Stimulated activated CD8-positive, alpha-beta memory T cell treated with anti-CD3 and anti-CD28 coated beads, Interleukin-4, amount 100 ng/mL, for 48 hours (primary cell): Measurements from ENCODE around the gene FAM118A.
"Not testable (repeated sequence)": the region's sequence is repeated elsewhere in the genome, so short reads cannot be mapped to it uniquely, and the experiment has no call there.

Experiments used
- DNase-seq: peaks from one replicate; pipeline ENCODE4 v3.0.0-alpha.2; 2020

FAM118A gene

DNA sequence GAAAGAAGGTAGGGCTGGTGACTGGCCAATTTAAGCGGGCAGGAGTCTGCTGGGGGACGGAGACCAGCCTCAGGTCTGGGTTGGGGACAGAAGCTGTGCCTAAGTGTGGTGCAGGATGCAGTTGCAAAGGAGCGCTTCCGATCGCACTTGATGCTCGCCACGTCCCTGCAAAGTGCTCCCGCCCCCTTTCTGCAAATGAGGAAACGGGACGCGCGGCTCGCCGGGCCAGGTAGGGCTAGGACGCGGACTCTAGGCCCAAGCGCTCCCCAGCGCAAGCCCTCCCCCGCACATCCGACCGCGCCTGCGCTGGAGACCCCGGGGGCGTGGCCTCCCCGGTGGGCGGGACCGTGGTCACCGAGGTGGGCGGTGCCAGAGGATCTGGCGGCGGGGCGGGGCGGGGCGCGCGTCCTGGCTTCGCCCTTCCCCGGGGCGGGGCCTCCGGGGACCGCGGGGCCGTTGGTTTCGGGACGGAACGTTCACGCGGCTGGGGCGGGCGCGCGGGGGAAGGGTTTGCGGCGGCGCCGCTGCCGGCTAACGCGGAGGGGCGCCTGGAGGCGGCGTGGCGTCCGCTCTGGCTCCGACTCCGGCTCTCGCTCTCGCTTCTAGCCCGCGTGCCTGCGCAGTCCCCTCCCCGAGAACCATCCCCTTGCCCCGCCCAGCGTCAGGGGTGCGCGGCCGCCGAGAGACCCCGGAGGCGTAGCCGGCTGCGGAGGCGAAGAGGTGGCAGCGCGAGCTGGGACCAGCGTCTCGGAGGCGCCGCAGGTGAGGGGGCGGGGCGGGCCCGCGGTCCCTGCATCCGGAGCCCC is at the start of gene FAM118A:
FAM118A (plus strand) TSS at position 513 of the 806 bp plus-strand sequence. CDS start 12,446 bp downstream, outside the sequence.
- peak; percentile 99 for DNase-seq

DNA sequence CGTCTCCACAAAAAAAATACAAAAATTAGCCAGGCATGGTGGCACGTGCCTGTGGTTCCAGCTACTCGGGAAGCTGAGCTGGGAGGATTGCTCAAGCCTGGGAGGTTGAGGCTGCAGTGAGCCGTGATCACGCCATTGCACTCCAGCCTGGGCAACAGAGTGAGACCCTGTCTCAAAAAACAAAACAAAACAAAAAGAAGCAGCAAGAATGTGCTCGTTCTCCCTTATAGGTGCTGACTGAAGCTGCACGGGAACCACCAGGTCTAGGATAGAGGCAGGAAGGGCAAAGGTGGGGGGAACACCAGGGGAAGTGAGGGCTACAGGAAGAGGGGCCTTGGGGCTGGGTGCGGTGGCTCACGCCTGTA is 49.4 kb upstream of the FAM118A start:
- DNase-seq: not testable (repeated sequence)

DNA sequence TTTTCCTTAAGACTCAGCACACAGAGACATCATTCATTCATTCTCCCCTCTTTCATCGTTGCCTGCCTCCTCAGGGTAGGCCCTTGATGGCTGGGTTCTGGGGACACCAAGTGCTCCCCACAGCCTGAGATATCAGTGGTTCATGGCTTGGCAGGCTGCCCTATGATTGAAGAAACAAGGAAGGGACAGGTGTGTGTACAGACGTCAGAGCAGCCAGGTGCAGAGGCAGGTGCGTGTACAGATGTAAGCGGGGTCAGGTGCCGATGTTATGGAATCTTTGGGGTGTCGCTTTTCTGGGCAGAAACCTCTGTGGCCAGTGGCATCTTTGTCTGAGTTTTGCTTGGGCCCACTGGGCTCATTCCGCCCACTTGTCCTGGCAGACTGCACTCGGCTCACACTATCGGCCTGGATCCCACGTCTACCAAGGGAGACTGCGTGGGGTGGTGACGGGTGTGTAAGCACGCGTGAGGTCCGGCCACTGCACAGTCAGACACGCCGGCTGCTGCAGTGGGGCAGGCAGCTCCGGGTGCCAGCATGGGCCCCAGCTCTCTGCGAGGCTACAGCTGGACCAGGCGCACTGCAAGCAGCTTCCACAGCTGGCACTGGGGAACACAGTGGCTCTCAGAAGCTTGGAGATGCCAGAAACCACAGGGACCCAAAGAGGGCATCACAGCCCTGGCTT is 48.2 kb upstream of the FAM118A start:
- no peak for DNase-seq

DNA sequence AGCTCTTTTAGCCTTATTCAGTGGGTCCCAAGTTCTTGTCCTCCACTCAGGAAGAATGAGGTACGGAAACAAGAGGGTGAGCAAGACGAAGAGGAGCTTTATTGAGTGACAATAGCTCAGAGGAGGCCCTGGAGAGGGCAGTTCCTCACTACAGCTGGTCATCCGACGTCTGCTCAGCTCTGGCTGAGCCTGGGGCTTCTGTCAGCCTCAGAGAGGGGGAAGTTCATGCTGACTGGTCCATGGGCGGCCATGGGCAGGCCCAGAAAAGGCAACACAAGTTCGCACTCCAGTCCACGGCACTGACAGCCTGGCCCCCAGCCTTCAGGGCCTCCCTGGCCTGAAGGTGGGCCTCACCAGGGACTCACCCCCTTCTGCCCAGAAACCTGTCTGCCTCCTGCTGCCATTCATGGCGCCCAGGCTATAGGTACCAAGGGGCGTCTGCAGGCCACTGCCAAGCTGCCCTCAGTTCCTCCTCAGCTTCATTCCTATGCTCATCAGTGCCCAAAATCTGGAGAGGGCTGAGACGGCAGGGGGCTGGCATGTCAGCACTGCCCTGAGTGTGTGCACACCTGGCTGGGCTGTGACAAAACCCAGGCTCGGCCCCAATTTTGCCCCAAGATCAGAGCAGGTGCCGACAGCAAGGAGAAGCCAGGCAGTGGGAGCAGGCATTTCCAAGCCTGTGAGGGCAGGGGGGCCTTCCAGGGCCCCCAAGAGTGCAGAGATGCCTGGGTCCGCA is 47.4 kb upstream of the FAM118A start:
- no peak for DNase-seq

DNA sequence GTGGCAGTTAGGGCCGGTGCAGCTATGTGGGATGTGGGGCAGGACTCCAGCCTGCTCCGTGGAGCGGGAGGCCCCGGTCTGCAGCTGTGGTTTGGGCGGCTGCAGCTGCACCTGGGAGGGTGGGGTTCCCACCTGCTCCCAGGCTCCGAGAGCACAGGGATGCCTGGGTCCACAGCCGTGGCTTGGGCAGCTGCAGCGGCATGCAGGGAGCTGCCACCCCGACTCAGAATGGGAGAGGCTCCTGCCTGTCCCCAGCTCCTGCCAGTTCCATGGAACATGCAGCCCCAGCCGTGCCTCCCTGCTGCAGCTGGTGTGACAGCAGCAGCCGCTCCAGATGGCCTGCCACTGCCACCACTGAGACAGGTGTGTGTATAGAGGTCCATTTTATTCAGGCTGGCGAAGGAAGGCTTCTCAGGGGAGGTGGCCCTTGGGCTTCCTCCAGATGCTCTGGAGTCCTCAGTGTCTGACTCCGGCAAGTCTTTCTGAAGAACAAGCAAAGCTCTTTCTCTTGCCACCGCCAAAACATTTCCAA is 46.7 kb upstream of the FAM118A start:
- no peak for DNase-seq

DNA sequence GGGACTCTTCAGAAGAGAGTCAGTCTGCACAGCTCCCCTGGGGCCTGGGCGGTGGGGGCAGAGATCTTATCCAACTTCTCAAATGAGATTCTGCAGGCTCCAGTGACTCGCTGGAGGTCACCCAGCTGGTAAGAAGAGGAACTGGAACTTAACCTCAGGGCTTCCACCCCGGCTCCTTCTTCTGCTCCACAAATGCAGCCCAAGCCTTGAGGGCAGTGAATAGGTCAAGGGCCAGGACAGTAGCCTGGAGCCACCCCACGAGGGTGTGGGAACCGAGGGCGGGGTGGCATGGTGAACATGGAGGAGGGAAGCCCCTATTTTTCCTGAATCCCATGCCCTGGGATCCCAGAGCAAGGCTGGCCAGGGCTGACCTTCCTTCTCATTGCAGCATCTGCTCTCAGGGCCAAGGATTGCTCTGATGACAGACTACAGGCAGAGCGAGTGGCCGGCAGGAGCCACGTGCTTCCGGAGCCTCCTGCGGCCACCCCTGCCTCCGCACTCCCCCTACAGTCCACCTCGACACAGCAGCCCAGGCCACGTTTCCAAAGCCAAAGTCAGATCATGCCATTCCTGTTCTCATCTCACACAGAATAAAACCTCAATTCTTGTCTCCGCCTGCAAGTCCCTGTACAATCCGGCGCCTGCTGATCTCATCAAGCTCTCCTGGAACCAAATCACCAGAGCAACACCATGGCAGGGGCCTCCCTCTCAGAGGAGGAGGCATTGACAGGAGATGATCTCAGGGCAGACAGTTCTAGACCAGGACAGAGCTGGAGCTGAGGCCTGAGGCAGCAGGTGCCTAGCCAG is 46.1 kb upstream of the FAM118A start:
- no peak for DNase-seq

DNA sequence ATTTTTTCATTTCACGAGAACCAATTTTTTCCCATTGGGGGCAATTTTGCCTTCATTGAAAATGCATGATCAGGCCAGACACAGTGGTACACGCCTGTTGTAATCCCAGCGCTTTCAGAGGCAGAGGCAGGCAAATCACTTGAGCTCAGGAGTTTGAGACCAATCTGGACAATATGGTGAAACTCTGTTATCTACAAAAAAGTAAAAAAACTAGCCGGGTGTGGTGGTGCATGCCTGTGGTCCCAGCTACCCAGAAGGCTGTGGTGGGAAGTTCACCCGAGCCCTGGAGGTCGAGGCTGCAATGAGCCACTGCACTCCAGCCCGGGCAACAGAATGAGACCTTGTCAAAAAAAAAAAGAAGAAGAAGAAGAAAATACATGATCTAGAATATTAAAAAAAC is 44.2 kb upstream of the FAM118A start:
- DNase-seq: no peak

DNA sequence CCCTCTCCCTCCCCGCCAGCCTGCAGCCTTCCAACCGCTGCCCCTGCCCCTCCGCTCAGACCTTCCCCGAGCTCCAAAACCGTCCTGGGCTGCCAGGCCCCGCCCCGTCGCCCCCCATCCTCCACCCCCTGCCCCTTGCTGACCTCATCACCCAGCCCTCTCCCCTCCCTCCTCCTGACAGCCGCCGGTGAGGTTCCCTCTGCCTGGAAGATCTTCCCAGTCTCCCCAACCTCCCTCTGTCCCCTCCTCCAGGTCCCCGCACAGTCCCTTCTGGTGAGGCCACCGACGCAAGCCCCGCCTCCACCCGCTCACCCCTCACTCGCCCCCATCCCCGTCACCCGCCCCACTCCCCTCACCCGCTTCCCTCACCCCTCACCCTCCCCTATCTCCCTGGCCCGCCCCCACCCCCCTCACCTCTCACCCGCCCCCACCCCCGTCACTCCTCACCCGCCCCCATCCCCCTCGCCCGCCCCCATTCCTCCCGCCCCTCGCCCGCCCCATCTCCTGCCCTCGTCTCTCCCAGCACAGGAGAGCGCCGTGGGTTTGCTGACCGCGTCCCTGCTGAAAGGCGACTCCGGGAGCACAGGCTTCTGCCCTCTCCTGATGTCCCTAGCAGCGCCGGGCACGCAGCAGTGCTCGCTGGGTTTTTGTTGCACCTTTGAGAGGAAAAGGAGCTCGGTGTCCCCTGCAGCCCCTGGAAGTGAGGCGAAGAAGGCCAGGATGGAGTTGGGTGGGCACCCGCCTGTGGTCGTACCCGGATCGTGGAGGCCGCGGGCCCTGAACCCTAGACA is 41.4 kb upstream of the FAM118A start:
- DNase-seq: no peak

DNA sequence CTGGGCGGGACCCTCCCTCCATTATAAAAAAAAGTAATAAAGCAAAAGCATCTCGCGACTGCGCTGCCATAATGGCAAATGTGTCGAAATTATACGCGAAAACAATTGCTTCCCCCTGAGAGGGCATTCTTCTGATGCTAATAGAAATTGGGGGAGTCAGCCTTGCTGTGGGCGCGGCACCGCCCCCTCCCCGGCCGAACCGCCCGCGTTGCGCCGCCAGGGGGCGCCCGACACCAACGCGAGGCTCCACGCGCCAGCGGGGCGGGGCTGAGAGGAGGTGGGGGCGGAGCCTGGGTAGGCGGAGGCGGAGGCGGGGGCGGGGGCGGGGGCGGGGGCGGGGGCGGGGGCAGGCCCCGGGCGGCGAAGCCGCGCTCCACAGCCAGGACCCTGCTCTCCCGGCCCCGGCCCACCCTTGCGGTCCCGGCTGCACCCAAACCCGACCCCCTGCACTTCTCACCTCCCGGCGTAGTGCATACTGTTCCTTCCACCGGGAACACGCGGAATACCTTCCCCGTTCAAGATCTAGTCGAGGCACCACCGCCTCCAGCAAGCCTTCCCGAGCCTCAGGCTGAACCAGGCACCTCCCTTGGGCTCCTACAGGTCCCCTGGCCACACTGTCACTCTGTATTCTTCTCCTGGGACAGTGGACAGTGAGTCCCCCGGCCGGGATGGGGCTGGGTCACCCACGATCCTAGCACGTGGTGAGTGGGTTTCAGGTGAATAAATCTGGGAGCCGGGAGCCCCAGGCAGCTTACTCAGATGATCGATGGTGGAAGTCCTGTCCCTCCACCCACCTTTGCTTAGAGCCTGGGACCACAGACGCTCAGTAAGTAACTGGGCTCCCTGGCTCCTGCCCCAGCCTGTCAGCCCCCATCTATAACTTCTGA is 40.5 kb upstream of the FAM118A start:
- DNase-seq: peak; percentile 90

DNA sequence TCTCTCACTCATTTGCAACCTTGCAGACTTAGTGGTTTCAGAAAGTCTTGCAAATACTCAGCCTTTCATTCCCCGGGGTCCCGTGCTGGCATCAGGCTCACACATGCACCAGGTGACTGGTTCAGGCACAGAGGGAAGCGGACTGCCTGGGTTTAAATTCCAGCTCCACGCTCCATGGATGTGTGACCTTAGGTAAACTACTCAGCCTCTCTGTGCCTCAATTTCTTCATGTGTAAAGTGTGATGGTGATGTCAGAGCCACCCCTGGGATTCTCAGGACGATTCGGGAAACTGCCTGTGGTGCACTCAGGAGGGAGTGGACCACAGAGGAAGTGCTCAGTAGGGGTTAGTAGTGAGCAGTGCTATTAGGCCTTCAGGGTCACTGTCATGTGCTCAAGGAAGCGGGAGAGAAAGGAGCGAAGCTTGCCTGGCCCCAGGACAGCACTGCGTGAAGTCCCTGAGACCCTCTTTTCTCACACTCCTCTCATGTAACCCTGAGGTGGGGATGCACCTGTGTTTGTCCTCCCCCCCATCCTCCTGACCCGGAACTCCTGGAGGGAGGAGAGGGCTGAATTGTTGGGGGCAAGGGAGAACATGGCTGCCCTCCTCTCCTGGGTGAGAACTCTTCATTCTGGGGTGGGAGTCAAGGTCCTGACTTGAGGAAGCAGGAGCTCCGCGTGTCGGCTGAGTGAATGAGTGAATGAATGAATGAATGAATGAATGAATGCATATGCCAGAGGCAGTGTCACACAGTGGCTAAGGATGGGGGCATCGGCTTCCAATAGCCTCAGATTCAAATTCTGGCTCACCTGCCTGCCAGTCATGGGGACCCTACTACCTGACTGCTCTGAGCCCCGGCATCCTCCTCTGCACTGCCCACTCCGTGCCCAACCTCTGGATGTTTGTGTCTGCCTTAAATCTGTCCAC is 39.4 kb upstream of the FAM118A start:
- no peak for DNase-seq

DNA sequence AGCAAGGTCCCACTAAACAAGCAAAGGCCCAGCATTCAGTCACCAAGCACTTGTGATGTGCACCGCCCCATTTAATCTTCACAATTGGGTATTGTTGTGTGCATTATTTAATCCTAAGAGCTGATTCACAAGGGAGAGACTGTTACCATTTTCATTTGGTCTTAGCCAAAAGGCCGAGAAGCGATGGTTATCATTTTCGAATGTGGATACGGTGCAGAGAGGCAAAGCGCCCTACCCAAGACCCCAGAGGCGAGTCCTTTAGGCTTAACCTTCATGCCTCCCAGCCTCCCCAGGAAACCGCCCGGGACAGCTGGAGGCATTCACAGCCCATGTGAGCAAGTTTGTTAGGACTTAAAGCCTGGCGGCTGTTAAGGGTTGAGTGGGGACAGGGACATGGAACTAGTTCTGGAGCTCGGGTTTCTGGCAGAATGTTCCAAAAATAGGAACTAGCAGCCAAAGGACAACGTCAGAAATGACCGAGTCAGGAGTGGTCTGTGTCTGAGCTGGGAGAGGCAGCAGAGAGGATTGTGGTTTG is 38.0 kb upstream of the FAM118A start:
- no peak for DNase-seq

DNA sequence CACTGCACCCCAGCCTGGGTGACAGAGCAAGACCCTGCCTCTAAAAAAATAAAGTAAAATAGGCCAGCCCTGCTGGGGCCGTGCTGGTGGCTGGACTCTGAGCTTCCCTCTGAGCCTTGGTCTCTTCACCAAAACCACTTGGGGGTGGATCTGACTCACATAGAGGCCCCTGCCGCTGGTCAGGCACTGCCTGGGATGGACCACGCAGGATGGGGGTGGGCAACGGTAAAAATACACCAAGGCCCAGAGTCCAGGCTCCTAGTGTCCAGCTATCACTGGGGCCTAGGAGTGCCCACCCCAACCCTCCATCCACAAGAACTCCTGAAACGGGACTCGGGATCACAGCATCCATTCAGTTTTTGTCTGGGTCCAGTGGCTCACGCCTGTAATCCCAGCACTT is 37.2 kb upstream of the FAM118A start:
- no peak for DNase-seq

DNA sequence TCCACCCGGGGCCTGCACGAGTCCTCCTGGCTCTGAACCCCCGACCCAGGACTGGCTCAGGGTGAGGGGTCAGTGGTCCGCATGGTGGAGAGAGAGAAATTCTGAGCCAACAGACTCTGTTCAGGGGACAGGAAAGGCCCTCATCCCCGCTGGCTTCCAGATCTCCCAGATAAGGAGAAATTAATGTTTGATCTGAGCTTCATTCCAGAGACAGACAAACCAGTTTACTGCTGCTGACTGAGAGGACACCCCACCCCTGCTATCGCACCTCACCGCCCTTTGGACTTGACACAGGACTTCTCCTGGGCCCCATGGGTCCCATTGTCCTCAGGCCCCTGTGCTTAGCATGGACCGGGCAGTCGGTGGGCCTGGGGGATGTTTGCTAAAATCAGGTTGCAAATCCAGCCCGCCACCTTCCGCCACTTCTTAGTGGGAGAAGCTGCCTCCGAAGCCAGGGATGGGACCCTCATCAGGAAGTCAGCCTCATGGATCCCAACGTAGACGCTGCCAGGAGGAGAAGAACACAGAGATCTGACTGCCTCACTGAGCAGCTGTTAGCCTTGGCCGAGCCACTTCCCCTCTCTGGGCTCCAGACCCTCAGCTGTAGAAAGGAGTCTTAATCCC is 36.2 kb upstream of the FAM118A start:
- no peak for DNase-seq

DNA sequence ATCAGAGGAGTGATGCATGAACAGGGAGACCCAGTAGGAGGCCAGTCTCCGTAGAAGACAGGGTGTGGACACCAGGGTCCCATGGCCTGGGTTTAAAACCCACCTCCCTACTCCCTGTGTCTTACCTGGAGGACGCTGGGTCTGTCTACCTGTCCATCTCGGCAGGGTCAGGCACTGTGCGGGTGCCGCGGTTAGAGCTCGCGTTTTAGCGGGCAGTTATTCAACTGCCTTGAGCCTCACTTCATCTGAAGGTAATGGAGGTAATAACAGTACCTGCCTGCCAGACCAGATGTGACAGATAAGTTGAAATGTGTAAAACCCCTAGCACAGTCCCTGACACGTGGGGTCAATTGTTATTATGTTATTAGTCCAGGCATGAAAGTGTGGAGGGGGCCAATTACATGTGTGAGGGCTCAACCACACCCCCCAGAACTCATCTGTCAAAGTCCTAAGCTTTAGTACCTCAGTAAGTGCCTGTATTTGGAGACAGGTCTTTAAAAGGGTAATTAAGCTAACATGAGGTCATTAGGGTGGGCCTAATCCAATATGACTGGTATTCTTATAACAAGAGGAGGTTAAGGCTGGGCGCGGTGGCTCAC is 33.1 kb upstream of the FAM118A start:
- no peak for DNase-seq

DNA sequence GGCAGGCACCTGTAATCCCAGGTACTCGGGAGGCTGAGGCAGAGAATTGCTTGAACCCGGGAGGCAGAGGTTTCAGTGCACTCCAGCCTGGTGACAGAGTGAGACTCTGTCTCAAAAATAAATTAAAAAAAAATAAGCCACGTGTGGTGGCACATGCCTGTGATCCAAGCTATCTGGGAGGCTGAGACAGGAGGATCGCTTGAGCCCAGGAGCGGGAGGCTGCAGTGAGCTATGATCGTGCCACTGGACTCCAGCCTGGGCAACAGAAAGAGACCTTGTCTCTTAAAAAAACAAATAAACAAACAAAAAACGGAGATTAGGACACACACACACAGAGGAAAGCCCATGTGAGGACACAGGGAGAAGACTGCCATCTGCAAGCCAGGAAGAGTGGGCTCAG is 32.0 kb upstream of the FAM118A start:
- not testable (repeated sequence) for DNase-seq

DNA sequence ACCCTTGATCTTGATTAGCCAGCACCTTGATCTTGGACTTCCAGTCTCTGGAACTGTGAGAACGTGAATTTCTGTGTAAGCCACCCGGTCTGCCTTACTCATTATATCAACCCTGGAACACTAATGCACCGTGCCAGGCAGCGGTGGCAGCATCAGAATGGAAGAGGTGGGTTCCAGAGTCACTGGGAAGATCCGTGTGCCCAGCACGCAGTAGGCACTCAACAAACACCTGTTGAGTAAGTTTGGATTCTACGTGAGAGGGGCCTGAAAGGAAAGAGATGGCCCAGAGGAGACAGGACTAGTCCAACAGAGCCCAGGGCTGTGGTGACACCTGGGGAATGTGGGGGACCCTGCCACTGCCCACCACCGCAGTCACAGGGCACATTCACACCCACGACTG is 31.6 kb upstream of the FAM118A start:
- no peak for DNase-seq

DNA sequence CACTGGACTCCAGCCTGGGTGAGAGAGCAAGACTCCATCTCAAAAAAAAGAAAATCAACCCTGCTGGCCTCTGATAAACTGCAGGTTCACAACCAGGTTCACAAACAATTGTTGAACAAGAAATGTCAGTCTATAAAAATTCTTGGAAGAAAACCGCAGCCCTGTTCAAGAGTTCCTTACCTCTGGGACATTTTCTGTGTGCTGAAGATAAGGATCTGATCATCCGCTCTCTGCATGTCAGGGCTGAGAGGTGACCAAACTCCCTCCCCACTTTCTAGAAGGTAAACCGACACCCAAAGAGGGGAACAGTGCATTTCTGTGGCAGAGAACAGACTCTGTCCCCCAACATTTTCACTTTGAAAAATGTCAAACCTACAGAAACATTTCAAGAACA is 29.1 kb upstream of the FAM118A start:
- no peak for DNase-seq

DNA sequence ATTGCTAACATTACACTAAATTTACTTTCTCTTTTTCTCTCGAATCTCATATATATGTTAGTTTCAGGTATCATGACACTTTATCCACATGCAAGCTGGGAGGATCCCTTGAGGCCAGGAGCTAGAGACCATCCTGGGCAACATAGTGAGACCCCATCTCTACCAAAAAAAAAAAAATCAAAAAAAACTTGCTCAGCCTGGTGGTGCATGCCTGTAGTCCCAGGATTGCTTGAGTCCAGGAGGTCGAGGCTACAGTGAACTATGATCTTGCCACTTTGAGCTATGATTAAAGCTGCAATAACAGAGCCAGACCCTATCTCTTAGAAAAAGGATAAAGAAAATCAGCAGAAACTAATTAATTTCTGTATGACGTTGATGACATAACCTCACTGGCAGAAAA is 28.7 kb upstream of the FAM118A start:
- DNase-seq: no peak
